ENCODE measurements around the gene IPCEF1. TPM values are rescaled to one million over a fixed set of nuclear protein-coding genes. Genes with fewer than 3 reads are reported as not detected.
"Not testable (repeated sequence)": the region's sequence is repeated elsewhere in the genome, so short reads cannot be mapped to it uniquely, and the experiment has no call there.

The IPCEF1 gene
- total and polyA plus RNA-seq, 2 of the 8 experiments (the other 6 are each of a cell fraction or from before 2014, with no cell fraction given) = 0.41 to 0.78 TPM

DNA sequence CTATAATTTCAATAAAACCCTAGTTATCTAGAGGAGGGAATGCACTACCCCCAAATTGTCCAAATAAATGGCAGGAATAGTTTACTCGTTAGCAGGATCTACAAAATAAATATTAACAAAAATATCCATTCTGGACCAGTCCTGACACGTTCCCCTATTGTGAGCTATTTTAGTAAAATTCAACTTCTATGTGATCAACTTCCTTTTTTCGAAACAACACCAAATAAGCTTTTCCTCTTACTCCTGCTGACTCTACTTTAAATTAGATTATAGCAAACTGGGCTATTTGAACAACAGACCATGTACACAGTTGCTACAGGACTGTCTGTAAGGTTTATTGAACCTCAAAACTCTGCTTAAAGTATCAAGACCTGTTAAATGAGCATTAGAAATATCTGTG is 154.3 kb downstream of the IPCEF1 start:
- Histone ChIP-seq H3K4me3 (ENCODE audit: extremely low read depth in 1 of 4, insufficient read depth in 2 of 4, low read depth in 3 of 4, low read length in 4 of 4) (no peak overlapping the region), H2BK120ac (replicated peaks; ENCODE audit: low read depth, low read length) (no peak overlapping the region), H2AFZ (ENCODE audit: low read length) (no peak overlapping the region), H4K8ac (ENCODE audit: extremely low read depth, insufficient read depth, low read length) (no peak overlapping the region), H3K4me1 (replicated peaks in 1 of 4; ENCODE audit: control insufficient read depth in 3 of 4, insufficient read depth in 4 of 4, low read length in 3 of 4) (no peaks in the 10 kb centered on the region), H3K79me1 (ENCODE audit: low read depth, low read length) (no peaks in the 10 kb centered on the region), H4K20me1 (replicated peaks in 1 of 2; ENCODE audit: control insufficient read depth in 1 of 2, insufficient read depth in 2 of 2, low read length in 2 of 2) (no peaks in the 10 kb centered on the region), H4K91ac (replicated peaks; ENCODE audit: insufficient read length, low read length) (no peak overlapping the region), H3K4ac (replicated peaks; ENCODE audit: insufficient read length, low read depth, low read length) (no peak overlapping the region), H3K79me2 (ENCODE audit: control insufficient read depth in 1 of 2, insufficient read depth in 2 of 2, low read length in 2 of 2) (no peaks in the 10 kb centered on the region), H2BK20ac (ENCODE audit: low read length) (no peak overlapping the region), H3K56ac (replicated peaks; ENCODE audit: insufficient read length, low read depth, low read length) (no peak overlapping the region), H3K4me2 (ENCODE audit: insufficient read depth in 1 of 2, low read depth in 2 of 2, low read length in 2 of 2) (no peak overlapping the region), H3K27ac (ENCODE audit: low read depth, low read length) (no peak overlapping the region), H4K5ac (ENCODE audit: insufficient read length, low read depth, low read length) (no peak overlapping the region), H3K18ac (ENCODE audit: extremely low read depth, low read length) (no peak overlapping the region), H3K27me3 (replicated peaks in 1 of 4; ENCODE audit: control insufficient read depth in 3 of 4, extremely low read depth in 1 of 4, insufficient read depth in 3 of 4, low read length in 3 of 4) (no peaks in the 10 kb centered on the region), H2AK5ac (ENCODE audit: low read depth, low read length) (no peak overlapping the region), H2BK5ac (ENCODE audit: low read depth, low read length) (no peak overlapping the region), H3K23me2 (ENCODE audit: low read depth, low read length) (no peaks in the 10 kb centered on the region), H2BK12ac (ENCODE audit: low read depth, low read length) (no peak overlapping the region), H3K9me3 (ENCODE audit: insufficient read depth in 2 of 2, low read depth in 1 of 2, low read length in 1 of 2) (no peaks in the 10 kb centered on the region), H3K23ac (ENCODE audit: insufficient read length) (no peak overlapping the region), H3K14ac (ENCODE audit: insufficient read length) (no peak overlapping the region), H3K9ac (replicated peaks in 1 of 4; ENCODE audit: extremely low read depth in 1 of 4, low read depth in 3 of 4, low read length in 3 of 4) (no peak overlapping the region), H2BK15ac (ENCODE audit: low read length) (no peak overlapping the region), H3K36me3 (ENCODE audit: control insufficient read depth in 2 of 4, insufficient read depth in 4 of 4, low read length in 3 of 4) (no peaks in the 10 kb centered on the region)
- no peak for FAIRE-seq
- ChIA-PET CTCF (ENCODE audit: partially characterized antibody) (interaction anchor here (1.6 kb wide), 1 partner anchor 15 kb away, joined by 3 read pairs; no protein-coding TSS in a partner anchor), POLR2A (ENCODE audit: partially characterized antibody) (no interaction called here)
- DNase-seq (ENCODE audit: low read depth in 1 of 2, low spot score in 2 of 2) = no peak
- TF ChIP-seq YY1 (IDR thresholded peaks at IDR 0.05; ENCODE audit: low read depth, low read length) (no peak), HDAC6 (IDR thresholded peaks at IDR 0.05; ENCODE audit: low read depth, low read length) (no peak), KDM5A (IDR thresholded peaks at IDR 0.05; ENCODE audit: low read length) (no peak)
- 89% methylated on average over 3 of the region's 3 CpGs; no CpG with 5 or more reads in 1 of the 2 experiments for WGBS, 2 experiments (ENCODE audit: extremely low coverage in 1 of 2, insufficient coverage in 1 of 2, insufficient read length in 1 of 2, insufficient replicate concordance in 2 of 2, low coverage in 1 of 2, low lambda C conversion rate in 2 of 2, missing lambda C conversion rate in 1 of 2)

DNA sequence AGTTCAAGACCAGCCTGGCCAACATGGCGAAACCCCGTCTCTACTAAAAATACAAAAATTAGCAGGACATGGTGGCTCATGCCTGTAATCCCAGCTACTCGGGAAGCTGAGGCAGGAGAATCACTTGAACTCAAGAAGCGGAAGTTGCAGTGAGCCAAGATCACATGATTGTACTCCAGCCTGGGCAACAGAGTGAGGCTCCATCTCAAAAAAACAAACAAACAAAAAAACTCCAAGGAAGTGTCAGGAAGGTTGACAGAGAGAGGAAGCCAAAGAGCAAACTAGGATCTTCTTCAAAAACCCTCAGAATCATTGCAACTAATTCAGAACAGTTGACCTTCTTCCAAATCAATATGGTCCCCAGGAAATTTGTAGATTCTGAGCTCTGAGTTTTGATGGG is 154.9 kb downstream of the IPCEF1 start:
- H3K14ac ChIP-seq (ENCODE audit: insufficient read length); H3K4ac ChIP-seq (replicated peaks; ENCODE audit: insufficient read length, low read depth, low read length); H4K5ac ChIP-seq (ENCODE audit: insufficient read length, low read depth, low read length); H3K4me2 ChIP-seq (ENCODE audit: insufficient read depth in 1 of 2, low read depth in 2 of 2, low read length in 2 of 2); H2BK12ac ChIP-seq (ENCODE audit: low read depth, low read length); H3K18ac ChIP-seq (ENCODE audit: extremely low read depth, low read length); H3K23ac ChIP-seq (ENCODE audit: insufficient read length); DNase-seq (ENCODE audit: low read depth in 1 of 2, low spot score in 2 of 2); H3K27ac ChIP-seq (ENCODE audit: low read depth, low read length); H2BK20ac ChIP-seq (ENCODE audit: low read length); H4K20me1 ChIP-seq (replicated peaks in 1 of 2; ENCODE audit: control insufficient read depth in 1 of 2, insufficient read depth in 2 of 2, low read length in 2 of 2); H3K36me3 ChIP-seq (ENCODE audit: control insufficient read depth in 2 of 4, insufficient read depth in 4 of 4, low read length in 3 of 4); H3K79me1 ChIP-seq (ENCODE audit: low read depth, low read length); FAIRE-seq; H4K91ac ChIP-seq (replicated peaks; ENCODE audit: insufficient read length, low read length); H3K79me2 ChIP-seq (ENCODE audit: control insufficient read depth in 1 of 2, insufficient read depth in 2 of 2, low read length in 2 of 2); H3K4me1 ChIP-seq (replicated peaks in 1 of 4; ENCODE audit: control insufficient read depth in 3 of 4, insufficient read depth in 4 of 4, low read length in 3 of 4); H3K27me3 ChIP-seq (replicated peaks in 1 of 4; ENCODE audit: control insufficient read depth in 3 of 4, extremely low read depth in 1 of 4, insufficient read depth in 3 of 4, low read length in 3 of 4); H3K56ac ChIP-seq (replicated peaks; ENCODE audit: insufficient read length, low read depth, low read length); H2BK15ac ChIP-seq (ENCODE audit: low read length); H2AFZ ChIP-seq (ENCODE audit: low read length); H3K9me3 ChIP-seq (ENCODE audit: insufficient read depth in 2 of 2, low read depth in 1 of 2, low read length in 1 of 2); H2BK5ac ChIP-seq (ENCODE audit: low read depth, low read length); H2BK120ac ChIP-seq (replicated peaks; ENCODE audit: low read depth, low read length); POLR2A ChIA-PET (ENCODE audit: partially characterized antibody); CTCF ChIA-PET (ENCODE audit: partially characterized antibody); H3K9ac ChIP-seq (replicated peaks in 1 of 4; ENCODE audit: extremely low read depth in 1 of 4, low read depth in 3 of 4, low read length in 3 of 4); H2AK5ac ChIP-seq (ENCODE audit: low read depth, low read length); H3K23me2 ChIP-seq (ENCODE audit: low read depth, low read length); H4K8ac ChIP-seq (ENCODE audit: extremely low read depth, insufficient read depth, low read length); H3K4me3 ChIP-seq (ENCODE audit: extremely low read depth in 1 of 4, insufficient read depth in 2 of 4, low read depth in 3 of 4, low read length in 4 of 4): not testable (repeated sequence)
- 83% methylated on average over 4 of the region's 4 CpGs; no CpG with 5 or more reads in 1 of the 2 experiments for WGBS, 2 experiments (ENCODE audit: extremely low coverage in 1 of 2, insufficient coverage in 1 of 2, insufficient read length in 1 of 2, insufficient replicate concordance in 2 of 2, low coverage in 1 of 2, low lambda C conversion rate in 2 of 2, missing lambda C conversion rate in 1 of 2)
